Measurements from ENCODE around the gene HERC6.
"Not testable (repeated sequence)": the region's sequence is repeated elsewhere in the genome, so short reads cannot be mapped to it uniquely, and the experiment has no call there.

Gene HERC6

DNA sequence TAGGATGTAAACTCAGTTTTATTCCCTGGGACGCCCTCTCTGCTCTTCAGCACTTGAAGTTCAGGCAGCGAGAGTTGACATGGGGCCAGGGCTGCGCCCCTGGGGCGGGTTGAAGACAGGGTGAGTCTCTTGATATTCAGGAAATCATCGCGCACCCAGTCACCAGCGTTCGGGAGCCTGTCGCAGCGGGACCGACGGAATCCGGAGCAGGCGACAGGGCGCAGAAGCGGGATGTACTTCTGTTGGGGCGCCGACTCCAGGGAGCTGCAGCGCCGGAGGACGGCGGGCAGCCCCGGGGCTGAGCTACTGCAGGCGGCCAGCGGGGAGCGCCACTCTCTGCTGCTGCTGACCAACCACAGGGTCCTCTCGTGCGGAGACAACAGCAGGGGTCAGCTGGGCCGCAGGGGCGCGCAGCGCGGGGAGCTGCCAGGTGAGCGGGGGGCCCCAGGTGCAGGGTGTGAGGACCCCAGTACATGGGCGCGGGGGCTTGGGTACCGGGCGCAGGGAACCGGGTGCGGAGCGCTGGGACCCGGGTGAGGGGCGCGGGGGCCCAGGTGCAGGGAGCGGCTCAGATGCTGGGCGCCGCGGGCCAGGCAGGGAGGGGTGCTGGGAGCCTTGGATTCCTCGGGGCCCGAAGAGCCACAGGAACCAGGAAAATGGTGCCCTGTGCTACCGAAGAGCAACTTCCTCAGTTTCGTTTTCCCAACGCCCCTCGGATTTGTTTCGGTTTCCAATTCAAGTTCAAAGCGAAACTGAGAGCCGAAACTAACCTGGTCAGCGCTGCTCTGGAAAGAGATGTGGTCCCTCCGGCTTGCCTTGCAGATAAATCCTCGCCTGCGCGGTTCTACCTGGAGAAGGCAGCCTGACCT, at the start of gene HERC6:
Gene HERC6, plus strand, starts transcription at position 162 of the 869 bp plus-strand sequence. Its CDS starts 70 bp downstream, at position 232.
- DNase-seq (ENCODE audit: low spot score) (peak; percentile 85), FAIRE-seq (peak; percentile 50)

DNA sequence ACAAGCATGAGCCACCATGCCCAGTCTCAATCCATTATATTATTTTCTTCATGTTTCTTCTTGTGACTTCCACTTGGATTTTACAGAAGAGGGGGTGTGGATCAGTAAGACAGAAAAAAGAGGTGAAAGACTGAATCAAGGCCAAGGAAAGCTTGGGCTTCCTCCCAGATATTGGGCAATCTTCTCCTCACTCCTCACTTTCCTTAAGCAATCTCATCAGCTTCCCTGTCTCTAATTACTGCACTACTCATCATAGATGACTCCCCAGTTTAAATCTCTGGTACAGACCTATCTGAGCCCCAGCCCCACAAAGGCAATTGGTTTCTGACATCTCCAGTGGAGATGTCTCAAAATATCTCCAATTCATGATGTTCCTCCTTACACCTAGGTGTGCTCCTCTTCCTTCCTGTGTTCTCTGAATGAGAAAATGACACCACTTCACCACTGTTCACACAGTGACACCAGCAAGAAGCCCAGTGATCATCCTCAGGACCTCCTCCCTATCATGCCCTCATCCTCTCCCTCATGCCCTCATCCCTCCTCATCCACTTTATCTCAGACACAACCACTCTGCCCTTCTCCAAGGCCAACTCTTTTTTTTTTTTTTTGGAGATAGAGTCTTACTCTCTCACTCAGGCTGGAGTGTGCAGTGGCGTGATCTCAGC, 44.8 kb upstream of the HERC6 start:
- FAIRE-seq (no peak), DNase-seq (ENCODE audit: low spot score) (no peak)

DNA sequence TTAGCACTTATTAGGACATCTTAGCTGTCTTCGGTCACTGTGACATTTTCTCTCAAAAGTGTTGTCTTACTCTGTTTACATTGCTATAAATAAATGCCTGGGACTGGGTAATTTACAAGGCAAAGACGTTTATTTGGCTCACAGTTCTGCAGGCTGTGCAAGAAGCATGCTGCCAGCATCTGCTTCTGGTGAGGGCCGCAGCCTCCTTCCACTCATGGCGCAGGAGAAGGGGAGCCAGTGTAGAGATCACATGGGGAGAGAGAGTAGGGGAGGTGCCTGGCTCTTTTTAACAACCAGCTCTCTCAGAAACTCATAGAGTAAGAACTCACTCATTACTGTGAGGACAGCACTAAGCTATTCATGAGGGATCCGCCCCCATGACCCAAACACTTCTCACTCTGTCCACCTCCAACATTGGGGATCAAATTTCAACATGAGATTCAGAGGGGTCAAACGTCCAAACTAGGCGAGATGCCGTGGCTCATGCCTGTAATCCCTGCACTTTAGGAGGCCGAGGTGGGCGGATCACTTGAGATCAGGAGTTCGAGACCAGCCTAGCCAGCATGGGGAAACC, 43.5 kb upstream of the HERC6 start:
- FAIRE-seq (no peak), DNase-seq (ENCODE audit: low spot score) (no peak)

DNA sequence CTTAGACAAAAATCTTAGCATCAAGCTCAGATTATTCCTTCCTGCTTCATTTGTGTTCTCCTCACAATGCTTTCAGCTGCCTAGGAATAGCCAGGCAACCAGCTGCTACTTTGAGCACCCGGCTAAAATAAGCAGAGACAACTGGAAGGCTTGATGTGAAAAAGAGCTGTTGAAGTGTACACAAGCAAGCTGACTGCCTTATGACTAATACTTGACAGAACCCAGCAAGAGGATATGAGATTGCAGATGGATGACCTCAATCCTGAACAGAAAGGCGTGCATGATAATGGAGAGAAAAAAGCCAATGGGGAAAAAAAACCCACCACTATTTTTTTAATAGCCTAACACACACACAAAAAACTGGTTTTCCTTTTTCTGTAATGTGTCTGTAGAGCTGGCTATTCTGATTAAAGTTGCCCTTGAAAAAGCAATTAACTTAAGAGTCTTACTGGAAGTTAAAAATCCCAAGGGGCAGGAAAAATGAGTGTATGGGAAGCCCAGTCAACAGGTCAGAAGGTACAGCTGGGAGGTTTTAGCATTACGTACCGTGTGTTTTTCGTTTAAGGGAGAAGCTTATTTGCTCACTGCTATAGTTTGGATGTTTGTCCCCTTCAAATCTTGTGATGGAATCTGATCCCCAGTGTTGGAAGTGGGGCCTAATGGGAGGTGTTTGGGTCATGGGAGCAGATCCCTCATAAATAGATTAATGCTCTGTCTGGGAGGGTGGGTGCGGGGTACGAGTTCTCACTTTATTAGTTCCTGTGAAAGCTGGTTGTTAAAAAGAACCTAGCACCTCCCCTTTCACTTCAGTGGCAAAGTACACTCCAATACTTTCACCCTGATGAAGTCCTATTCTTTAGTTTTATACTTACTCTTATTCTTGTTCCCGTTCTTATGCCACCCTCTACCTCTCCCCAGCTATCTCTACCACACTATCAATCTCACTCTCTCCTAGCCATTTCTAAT, 37.1 kb upstream of the HERC6 start:
- FAIRE-seq (no peak), DNase-seq (ENCODE audit: low spot score) (peak; percentile 73)

DNA sequence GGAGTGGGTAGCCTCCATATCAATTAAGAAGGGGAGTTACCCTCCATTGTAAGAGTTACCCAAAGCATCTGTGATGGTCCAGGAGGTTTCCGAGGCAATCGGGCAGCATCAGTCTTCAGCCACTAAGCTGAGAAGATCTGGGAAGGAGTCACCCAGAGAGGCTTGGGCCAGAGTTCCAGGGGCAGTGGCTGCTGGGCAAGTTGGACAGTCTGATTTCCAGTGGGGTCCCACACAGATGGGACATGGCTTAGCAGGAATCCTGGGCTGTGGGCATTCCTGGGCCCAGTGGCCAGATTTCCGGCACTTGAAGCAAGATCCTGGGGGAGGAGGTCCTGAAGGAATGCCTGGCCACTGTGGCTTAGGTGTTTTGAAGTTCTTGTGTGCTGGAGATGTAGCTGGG, 31.8 kb upstream of the HERC6 start:
- not testable (repeated sequence) for DNase-seq (ENCODE audit: low spot score); FAIRE-seq

DNA sequence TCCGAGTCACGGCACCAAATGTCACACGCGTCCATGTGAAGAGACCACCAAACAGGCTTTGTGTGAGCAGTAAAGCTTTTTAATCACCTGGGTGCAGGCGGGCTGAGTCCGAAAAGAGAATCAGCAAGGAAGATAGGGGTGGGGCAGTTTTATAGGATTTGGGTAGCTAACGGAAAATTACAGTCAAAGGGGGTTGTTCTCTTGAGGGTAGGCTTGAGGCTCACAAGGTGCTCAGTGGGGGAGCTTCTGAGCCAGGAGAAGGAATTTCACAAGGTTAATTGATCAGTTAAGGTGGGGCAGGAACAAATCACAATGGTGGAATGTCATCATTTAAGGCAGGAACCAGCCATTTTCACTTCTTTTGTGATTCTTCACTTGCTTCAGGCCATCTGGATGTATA, 29.9 kb upstream of the HERC6 start:
- FAIRE-seq; DNase-seq (ENCODE audit: low spot score): not testable (repeated sequence)

DNA sequence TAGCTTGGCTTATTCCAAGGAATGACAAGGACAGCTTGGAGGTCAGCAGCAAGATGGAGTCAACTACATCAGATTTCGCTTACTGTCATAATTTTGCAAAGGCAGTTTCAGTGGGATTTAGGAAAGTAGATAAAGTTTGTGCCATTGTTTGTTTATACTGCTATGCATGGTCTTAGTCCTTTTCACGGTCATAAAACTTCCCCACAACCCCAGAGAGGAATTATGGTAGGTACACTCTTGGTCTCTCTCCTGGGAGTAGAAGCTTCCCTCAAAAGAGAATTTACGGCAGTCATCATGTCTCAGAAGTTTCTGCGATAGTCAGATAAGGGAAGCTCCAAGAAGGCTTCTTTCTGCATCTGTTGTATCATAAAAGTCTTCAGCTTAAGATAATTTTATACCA, 27.9 kb upstream of the HERC6 start:
- FAIRE-seq, result no peak
- DNase-seq (ENCODE audit: low spot score), result no peak

DNA sequence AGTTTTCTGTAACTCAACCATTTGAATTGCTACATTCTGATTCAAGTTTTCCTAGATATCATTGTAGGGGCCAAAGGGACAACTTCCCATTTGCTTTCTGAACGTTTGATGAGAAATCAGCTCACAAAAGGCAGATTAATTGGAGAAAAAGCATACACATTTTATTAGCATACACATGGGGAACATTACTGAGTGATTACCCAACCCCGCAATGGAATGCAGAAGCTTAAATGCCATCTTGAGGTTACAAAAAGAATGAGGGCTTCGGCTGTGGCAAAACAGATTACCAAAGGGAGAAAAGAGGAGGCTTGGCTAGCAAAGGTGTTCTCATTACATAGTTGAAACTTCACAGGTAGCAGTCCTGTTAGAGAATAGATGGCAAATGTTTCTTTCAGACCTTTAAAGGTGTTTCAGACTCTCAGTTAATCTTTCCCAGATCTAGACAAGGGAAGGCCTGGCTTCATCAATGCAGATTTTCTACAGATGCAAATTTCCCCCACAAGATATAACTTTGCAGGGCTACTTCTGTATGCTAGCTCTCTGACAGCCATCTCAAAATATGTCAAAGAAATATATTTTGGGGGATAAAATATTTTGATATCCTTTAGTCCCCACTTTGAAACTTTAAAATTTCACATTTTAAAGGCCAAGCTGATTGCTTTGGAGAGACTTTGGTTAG, 26.5 kb upstream of the HERC6 start:
- no peak for FAIRE-seq
- DNase-seq (ENCODE audit: low spot score), result peak; percentile 29

DNA sequence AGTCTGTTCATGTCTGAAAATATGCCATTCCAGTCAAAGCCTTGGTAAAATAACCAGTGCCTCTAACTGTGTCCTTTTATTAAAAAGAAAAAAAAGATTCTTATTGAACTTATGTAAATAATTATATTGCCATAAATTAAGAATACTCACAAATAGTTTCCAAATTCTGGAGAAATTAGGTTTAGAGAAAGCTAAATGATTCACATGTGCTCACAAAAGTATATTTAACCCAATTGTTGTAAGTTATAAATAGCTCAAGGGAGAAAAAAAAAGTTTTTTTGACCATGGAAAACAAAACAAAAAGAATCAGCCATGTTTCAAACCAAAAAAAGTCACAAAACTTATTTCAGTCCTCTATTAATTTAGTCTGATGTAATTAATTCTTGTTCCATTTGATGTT, 25.3 kb upstream of the HERC6 start:
- FAIRE-seq, result no peak
- no peak for DNase-seq (ENCODE audit: low spot score)

DNA sequence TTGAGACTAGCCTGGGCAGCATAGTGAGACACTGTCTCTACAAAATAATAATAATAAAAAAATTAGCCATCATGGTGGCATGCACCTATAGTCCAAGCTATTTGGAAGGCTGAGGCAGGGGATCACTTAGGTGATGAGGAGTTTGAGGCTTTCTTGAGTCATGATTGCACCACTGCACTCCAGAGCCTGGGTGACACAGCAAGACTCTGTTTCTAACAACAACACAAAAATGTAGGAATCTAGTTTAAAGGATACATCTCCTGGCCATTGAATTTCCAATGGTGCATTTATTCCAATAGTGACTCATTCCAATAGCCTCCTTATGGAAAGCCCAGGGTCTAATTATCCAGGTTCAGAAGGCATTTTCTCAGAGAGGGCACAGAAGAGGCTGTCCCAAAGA, 21.9 kb upstream of the HERC6 start:
- no peak for DNase-seq (ENCODE audit: low spot score)
- FAIRE-seq, result no peak

DNA sequence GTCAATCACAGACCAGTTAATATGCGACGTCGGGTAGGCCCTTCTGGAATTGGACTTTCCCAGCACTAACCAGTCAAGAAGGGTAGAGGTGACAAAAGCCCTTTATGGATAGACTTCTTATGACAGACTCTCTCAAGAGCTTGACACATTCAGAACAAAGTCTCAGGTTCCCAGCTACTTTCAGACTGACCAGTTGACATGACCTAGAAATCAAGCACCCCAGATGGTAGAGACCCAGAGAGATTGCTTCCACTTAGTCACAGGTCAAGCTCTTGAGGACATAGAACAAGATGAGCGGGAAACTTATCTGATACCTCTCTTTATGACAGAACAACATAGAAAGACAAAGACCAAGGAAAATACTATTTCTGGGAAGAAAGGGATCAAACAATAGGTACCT, 21.4 kb upstream of the HERC6 start:
- FAIRE-seq (no peak), DNase-seq (ENCODE audit: low spot score) (no peak)

DNA sequence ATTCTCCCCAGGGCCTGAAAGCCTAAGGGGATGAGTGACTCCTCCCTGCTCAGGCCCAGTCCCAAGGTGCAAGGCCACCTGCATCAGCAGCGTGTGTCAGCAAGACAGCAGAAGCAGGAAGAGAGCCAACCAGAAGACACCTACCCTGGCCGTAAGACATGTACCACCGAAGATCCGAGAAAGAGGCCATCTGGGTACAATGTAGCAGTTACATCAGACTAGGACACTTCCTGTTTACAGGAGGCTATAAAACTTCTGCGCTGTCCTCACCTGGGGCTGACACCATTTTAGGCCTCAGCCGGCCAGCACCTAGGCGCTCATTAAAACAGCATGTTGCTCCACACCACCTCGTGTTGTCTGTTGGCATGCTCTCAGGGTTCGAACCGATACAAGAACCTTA, 19.1 kb upstream of the HERC6 start:
- FAIRE-seq, result no peak
- DNase-seq (ENCODE audit: low spot score), result no peak

DNA sequence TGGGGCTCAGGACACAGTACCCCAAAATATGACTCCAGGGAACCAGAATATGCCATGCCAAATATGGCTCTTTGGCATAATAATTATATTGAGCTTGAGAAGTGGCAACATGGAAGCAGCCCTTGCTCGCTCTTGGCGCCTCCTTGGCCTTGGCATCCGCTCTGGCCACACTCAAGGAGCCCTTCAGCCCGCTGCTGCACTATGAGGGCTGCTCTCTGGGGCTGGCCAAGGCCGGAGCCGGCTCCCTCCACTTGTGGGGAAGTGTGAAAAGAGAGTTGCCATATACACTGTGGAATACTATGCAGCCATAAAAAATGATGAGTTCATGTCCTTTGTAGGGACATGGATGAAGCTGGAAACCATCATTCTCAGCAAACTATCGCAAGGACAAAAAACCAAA, 18.4 kb upstream of the HERC6 start:
- FAIRE-seq (no peak), DNase-seq (ENCODE audit: low spot score) (no peak)

DNA sequence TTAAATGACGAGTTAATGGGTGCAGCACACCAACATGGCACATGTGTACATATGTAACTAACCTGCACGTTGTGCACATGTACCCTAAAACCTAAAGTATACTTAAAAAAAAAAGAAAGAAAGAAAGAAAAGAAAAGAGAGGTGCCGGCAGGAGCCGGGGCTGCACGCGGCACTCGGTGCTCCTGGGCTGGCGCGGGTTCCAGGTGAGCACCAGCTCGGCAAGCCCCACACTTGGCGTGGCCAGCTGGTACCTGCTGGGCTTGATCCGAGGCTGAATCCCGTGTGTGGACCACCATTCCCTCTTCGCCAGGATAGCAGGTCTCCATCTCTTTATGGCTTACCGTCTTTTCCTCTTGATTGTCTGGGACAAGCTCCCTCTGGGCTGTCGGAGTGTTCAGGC, 17.9 kb upstream of the HERC6 start:
- FAIRE-seq, result no peak

DNA sequence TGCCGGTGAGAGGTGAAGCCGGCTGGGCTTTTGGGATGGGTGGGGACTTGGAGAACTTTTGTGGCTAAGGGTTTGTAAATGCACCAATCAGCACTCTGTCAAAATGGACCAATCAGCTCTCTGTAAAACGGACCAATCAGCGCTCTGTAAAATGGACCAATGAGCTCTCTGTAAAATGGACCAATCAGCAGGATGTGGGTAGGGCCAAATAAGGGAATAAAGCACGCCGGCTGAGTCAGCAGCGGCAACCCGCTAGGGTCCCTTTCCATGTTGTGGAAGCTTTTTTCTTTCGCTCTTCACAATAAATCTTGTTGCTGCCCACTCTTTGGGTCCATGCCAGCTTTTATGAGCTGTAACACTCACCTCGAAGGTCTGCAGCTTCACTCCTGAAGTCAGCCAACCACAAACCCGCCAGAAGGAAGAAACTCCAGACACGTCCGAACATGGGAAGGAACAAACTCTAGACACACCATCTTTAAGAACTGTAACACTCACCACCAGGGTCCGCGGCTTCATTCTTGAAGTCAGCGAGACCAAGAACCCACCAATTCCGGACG, 17.4 kb upstream of the HERC6 start:
- peak; percentile 30 for FAIRE-seq
- peak; percentile 23 for DNase-seq (ENCODE audit: low spot score)

More for the DNA sequence above, 17.9 kb upstream of the HERC6 start:
- no peak for DNase-seq (ENCODE audit: low spot score)

DNA sequence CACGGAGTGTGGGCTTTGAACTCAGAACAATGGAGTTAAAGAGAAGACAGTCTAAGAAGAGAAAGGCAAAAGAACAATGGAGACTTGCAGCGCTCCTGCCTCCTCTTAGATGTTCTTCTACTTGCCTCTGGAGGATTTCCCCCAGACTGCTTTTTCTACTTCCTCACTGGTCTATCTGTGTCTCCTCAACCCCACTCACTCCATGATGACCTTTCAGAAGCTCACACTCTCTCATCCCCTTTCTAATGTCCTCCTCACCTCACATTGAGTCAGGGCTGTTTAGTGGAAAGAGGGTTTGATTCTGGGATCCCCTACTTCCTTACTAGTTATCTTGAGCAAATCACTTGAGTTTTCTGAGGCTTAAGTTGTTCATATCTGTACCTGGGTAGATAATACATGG, 12.2 kb upstream of the HERC6 start:
- no peak for DNase-seq (ENCODE audit: low spot score)
- FAIRE-seq, result no peak

DNA sequence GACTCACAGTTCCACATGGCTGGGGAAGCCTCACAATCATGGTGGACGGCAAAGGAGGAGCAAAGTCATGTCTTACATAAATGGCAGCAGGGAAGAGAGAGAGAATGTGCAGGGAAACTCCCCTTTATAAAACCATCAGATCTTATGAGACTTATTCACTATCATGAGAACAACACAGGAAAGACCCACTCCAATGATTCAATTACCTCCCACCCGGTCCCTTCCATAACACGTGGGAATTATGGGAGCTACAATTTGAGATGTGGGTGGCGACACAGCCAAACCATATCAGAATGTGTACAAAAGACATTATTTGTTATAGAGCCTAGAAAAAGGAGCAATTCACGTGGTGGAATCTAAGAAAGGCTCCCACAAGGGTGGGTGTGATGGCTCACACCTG, 10.8 kb upstream of the HERC6 start:
- no peak for FAIRE-seq
- DNase-seq (ENCODE audit: low spot score), result no peak

DNA sequence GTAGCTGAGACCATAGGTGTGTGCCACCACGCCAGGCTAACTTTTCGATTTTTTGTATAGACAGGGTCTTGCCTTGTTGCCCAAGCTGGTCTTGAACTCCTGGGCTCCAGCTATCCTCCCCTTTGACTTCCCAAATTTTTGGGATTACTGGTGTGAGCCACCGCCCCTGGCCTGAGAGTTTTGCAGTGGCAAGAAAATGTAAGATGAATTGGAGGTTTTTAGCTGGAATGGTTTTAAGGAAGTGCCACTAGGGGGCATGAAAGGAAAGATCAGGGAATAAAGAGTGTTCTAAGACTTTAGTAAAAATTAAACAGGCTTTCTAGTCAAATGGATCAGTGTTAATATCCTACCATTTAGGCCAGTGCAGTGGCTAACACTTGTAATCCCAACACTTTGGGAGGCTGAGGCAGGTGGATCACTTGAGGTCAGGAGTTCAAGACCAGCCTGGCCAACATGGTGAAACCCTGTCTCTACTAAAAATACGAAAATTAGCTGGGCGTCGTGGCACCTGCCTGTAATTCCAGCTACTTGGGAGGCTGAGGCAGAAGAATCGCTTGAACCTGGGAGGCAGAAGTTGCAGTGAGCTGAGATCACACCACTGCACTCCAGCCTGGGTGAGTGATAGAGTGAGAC, 9.4 kb upstream of the HERC6 start:
- not testable (repeated sequence) for FAIRE-seq

DNA sequence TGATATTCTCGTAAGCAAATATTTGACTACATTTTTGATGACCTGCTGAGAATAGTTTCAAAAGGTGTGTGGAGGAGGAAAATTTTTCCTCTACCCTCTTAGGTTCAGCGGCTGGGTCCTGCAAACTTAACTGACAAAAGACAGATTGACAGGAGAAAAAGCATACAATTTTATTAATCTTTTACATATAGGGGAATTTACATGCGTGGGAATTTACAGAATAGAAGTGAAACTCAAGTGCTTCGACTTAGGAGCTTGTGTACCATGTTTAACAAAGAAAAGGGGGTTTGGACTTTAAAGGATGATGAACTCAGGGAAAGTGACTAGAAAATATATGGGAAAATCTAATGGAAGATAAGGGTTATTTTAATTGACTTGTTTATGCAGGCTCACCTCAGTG, 2.5 kb downstream of the HERC6 start:
- FAIRE-seq, result no peak
- no peak for DNase-seq (ENCODE audit: low spot score)

More for the DNA sequence above, 9.4 kb upstream of the HERC6 start:
- peak; percentile 10 for DNase-seq (ENCODE audit: low spot score)

DNA sequence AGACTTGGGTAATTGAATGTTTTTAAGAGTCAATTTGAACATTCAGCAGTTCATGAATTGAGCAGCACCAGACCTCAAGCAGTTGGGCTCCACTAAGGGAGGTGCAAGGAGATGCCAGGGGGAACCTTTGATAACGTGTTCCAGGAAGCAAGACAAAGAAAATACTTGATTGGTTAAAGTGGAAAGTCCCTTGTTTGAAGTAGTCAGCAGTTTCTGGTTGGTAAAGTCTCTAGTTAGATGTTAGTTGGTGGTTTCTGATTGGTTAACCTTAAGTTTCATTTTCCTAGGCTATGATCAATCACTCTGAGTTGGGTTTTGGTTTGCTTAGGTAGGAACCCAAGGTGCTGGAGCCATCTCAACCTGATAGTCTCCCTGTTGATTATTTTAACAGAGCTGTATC, 4.0 kb downstream of the HERC6 start:
- FAIRE-seq (no peak), DNase-seq (ENCODE audit: low spot score) (no peak)
